Progenitor cell of endocrine pancreas (in vitro differentiated cells): ENCODE data around the gene KIAA0586. TPM values are rescaled to one million over a fixed set of nuclear protein-coding genes. Genes with fewer than 3 reads are reported as not detected.

ENCODE experiments used
- DNase-seq: peaks from one replicate; pipeline ENCODE4 v3.0.0; 2021; ENCODE audit warnings: low spot score; ENCODE audit not compliant: unreplicated experiment
- H3K27ac Mint-ChIP-seq: 2 replicates; pipeline ENCODE4 v1.8.0; 2021; ENCODE audit warnings: mild to moderate bottlenecking, moderate library complexity, mixed read lengths
- H3K27me3 Mint-ChIP-seq: 2 replicates; pipeline ENCODE4 v1.8.0; 2021; ENCODE audit warnings: mixed read lengths
- H3K36me3 Mint-ChIP-seq: 2 replicates; pipeline ENCODE4 v1.8.0; 2022; ENCODE audit warnings: mixed read lengths; ENCODE audit not compliant: insufficient read depth
- H3K4me1 Mint-ChIP-seq: 2 replicates; pipeline ENCODE4 v1.8.0; 2021; ENCODE audit warnings: low read depth, mixed read lengths
- H3K4me3 Mint-ChIP-seq: 2 replicates; pipeline ENCODE4 v1.8.0; 2021; ENCODE audit warnings: low read depth, mild to moderate bottlenecking, moderate library complexity, mixed read lengths
- H3K9me3 Mint-ChIP-seq: 2 replicates; pipeline ENCODE4 v1.8.0; 2021; ENCODE audit warnings: low read depth, mixed read lengths
- total RNA-seq: library from RNA; stranded (reverse); gene quantifications from 2 replicates; pipeline ENCODE4 v1.2.1, GENCODE V29; 2021
- TF ChIP-seq, protein P1 (sequence below): fragments of 200-600 bp; sonication (generic); IDR thresholded peaks from one replicate; pipeline ENCODE4 v1.5.0; 2021; ENCODE audit warnings: antibody characterized with exemption, mild to moderate bottlenecking; ENCODE audit not compliant: unreplicated experiment

KIAA0586 gene
- total RNA-seq, 1 donor from 2014 or later, result 17.7 TPM

- peaks cover 22% of the 10 kb centered on the region for H3K4me1 Mint-ChIP-seq
These were observed 105.9 kb downstream of the KIAA0586 start for GRCh38 chr14:58533446-58533845.

GRCh38 chr14:58535044-58535443 is 107.5 kb downstream of the KIAA0586 start:
- Mint-ChIP-seq H3K9me3 (no peaks in the 10 kb centered on the region), H3K27me3 (no peaks in the 10 kb centered on the region), H3K27ac (peak overlapping the region; percentile 41), H3K4me1 (peaks cover 25% of the 10 kb centered on the region), H3K36me3 (no peaks in the 10 kb centered on the region), H3K4me3 (no peak overlapping the region)
- DNase-seq, result no peak
- TF ChIP-seq, protein P1, sequence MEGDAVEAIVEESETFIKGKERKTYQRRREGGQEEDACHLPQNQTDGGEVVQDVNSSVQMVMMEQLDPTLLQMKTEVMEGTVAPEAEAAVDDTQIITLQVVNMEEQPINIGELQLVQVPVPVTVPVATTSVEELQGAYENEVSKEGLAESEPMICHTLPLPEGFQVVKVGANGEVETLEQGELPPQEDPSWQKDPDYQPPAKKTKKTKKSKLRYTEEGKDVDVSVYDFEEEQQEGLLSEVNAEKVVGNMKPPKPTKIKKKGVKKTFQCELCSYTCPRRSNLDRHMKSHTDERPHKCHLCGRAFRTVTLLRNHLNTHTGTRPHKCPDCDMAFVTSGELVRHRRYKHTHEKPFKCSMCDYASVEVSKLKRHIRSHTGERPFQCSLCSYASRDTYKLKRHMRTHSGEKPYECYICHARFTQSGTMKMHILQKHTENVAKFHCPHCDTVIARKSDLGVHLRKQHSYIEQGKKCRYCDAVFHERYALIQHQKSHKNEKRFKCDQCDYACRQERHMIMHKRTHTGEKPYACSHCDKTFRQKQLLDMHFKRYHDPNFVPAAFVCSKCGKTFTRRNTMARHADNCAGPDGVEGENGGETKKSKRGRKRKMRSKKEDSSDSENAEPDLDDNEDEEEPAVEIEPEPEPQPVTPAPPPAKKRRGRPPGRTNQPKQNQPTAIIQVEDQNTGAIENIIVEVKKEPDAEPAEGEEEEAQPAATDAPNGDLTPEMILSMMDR, result no peak

More at GRCh38 chr14:58533446-58533845, 105.9 kb downstream of the KIAA0586 start:
- TF ChIP-seq, protein P1, result no peak
- peak overlapping the region; percentile 51 for H3K27ac Mint-ChIP-seq
- no peak overlapping the region for H3K4me3 Mint-ChIP-seq
- DNase-seq, result no peak
- no peaks in the 10 kb centered on the region for H3K36me3 Mint-ChIP-seq
- peaks cover 11% of the 10 kb centered on the region for H3K9me3 Mint-ChIP-seq
- no peaks in the 10 kb centered on the region for H3K27me3 Mint-ChIP-seq

DNA sequence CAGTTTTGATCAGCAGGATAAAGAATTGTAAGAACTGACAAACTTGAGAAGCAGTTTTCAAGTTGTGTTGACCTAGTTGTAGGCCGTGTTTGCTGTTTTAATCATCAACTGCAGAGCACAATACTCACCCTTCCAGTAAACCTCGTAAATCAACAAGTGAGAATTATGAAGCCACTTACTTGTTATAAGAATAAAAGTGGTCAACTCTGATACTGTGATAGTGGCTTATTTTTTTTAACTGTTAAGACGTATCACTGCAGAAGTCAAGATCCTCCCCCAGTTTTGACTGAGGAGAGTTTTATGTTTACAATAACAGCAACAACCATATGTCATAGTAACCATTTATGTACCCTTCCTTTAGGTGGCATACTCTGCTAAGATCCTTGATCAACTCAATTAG is 109.5 kb downstream of the KIAA0586 start:
- TF ChIP-seq, protein P1, result no peak
- no peaks in the 10 kb centered on the region for H3K27me3 Mint-ChIP-seq
- no peak overlapping the region for H3K27ac Mint-ChIP-seq
- no peaks in the 10 kb centered on the region for H3K36me3 Mint-ChIP-seq
- DNase-seq, result no peak
- peaks cover 35% of the 10 kb centered on the region for H3K4me1 Mint-ChIP-seq
- no peaks in the 10 kb centered on the region for H3K9me3 Mint-ChIP-seq
- H3K4me3 Mint-ChIP-seq, result no peak overlapping the region

- no peak overlapping the region for H3K4me3 Mint-ChIP-seq
- TF ChIP-seq, protein P1, result no peak
- peak overlapping the region; percentile 38 for H3K27ac Mint-ChIP-seq
- DNase-seq, result no peak
- peaks cover 14% of the 10 kb centered on the region for H3K36me3 Mint-ChIP-seq
- H3K4me1 Mint-ChIP-seq, result peaks cover 17% of the 10 kb centered on the region
- H3K9me3 Mint-ChIP-seq, result peaks cover 10% of the 10 kb centered on the region
- no peaks in the 10 kb centered on the region for H3K27me3 Mint-ChIP-seq
These were observed 113.5 kb downstream of the KIAA0586 start for GRCh38 chr14:58540749-58541632.

- TF ChIP-seq, protein P1, result no peak
- H3K27me3 Mint-ChIP-seq, result no peaks in the 10 kb centered on the region
- peaks cover 14% of the 10 kb centered on the region for H3K36me3 Mint-ChIP-seq
- H3K4me1 Mint-ChIP-seq, result peaks cover 17% of the 10 kb centered on the region
- no peak overlapping the region for H3K27ac Mint-ChIP-seq
- no peak for DNase-seq
- peaks cover 10% of the 10 kb centered on the region for H3K9me3 Mint-ChIP-seq
- H3K4me3 Mint-ChIP-seq, result no peak overlapping the region
These were observed 114.1 kb downstream of the KIAA0586 start for GRCh38 chr14:58541633-58542022.
